ENCODE data around the gene RASGEF1B.

RASGEF1B gene

DNA sequence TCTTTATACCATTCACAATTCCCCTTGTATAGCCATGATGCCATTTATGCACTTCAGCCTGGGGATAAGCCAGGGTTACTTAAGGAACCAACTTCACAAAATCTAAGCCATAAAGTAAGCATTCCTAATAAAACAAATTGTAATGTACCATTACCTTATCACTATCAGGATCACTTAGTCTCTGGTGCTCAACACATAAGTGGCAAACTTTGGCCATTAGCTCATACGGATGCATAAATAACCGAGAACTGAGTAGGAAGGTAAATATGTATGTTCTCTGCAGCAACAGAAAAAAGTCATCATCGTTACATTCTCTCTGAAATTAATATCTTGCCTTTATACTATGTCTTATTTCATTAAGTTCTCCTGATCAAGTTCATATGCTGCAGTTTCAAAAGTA, 14.4 kb downstream of the RASGEF1B start:
- Histone ChIP-seq H3K36me3 (ENCODE audit: control insufficient read depth, insufficient read depth, low read length) (no peaks in the 10 kb centered on the region), H3K9me3 (ENCODE audit: control insufficient read depth, insufficient read depth, low read length) (no peaks in the 10 kb centered on the region), H3K9ac (ENCODE audit: low read depth, low read length) (no peak overlapping the region), H3K4me3 (ENCODE audit: low read depth, low read length) (no peak overlapping the region), H3K27me3 (ENCODE audit: control insufficient read depth, insufficient read depth, low read length) (no peaks in the 10 kb centered on the region), H3K4me1 (ENCODE audit: control insufficient read depth, insufficient read depth, low read length) (peaks cover 7% of the 10 kb centered on the region)

DNA sequence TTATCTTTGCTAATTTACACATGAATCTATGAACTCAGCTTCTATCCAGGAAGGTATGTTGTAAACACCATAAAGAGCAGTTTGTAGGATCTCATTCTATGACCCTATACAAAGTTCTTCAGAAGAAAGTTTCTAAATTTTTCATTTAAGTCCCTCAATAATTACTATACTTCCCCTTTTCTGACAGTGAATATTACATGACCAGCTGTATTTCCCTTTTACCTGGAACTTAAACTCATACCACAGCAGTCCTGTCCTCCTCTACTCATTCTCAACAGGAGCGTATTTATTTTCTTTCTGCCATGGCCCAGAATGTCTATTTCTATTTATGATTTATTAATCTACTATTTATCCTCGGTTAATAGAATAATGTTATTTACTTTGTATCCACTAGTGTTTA, 15.8 kb downstream of the RASGEF1B start:
- H3K9me3 ChIP-seq (ENCODE audit: control insufficient read depth, insufficient read depth, low read length), result no peaks in the 10 kb centered on the region
- H3K4me1 ChIP-seq (ENCODE audit: control insufficient read depth, insufficient read depth, low read length), result peaks cover 8% of the 10 kb centered on the region
- H3K4me3 ChIP-seq (ENCODE audit: low read depth, low read length), result no peak overlapping the region
- no peaks in the 10 kb centered on the region for H3K36me3 ChIP-seq (ENCODE audit: control insufficient read depth, insufficient read depth, low read length)
- H3K27me3 ChIP-seq (ENCODE audit: control insufficient read depth, insufficient read depth, low read length), result no peaks in the 10 kb centered on the region
- H3K9ac ChIP-seq (ENCODE audit: low read depth, low read length), result no peak overlapping the region

DNA sequence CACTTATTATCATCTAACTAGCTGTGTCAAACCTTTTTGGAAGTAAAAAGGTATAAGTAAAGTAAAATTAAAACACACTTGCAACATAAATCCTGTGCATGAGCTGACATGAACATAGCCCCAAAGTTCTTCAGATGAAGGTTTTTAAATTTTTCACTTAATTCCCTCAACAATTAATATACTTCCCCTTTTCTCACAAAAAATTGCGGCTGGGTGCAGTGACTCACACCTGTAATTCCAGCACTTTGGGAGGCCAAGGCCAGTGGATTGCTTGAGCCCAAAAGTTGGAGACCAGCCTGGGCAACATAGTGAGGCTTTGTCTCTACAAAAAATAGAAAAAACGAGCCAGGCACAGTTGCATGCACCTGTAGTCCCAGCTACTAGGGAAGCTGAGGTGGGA, 16.8 kb downstream of the RASGEF1B start:
- H3K27me3 ChIP-seq (ENCODE audit: control insufficient read depth, insufficient read depth, low read length), result no peaks in the 10 kb centered on the region
- no peaks in the 10 kb centered on the region for H3K36me3 ChIP-seq (ENCODE audit: control insufficient read depth, insufficient read depth, low read length)
- no peaks in the 10 kb centered on the region for H3K9me3 ChIP-seq (ENCODE audit: control insufficient read depth, insufficient read depth, low read length)
- H3K9ac ChIP-seq (ENCODE audit: low read depth, low read length), result no peak overlapping the region
- H3K4me3 ChIP-seq (ENCODE audit: low read depth, low read length), result no peak overlapping the region
- peaks cover 8% of the 10 kb centered on the region for H3K4me1 ChIP-seq (ENCODE audit: control insufficient read depth, insufficient read depth, low read length)

GRCh38 chr4:81454499-81454898, 17.2 kb downstream of the RASGEF1B start:
- Histone ChIP-seq H3K9ac (ENCODE audit: low read depth, low read length) (no peak overlapping the region), H3K36me3 (ENCODE audit: control insufficient read depth, insufficient read depth, low read length) (no peaks in the 10 kb centered on the region)

DNA sequence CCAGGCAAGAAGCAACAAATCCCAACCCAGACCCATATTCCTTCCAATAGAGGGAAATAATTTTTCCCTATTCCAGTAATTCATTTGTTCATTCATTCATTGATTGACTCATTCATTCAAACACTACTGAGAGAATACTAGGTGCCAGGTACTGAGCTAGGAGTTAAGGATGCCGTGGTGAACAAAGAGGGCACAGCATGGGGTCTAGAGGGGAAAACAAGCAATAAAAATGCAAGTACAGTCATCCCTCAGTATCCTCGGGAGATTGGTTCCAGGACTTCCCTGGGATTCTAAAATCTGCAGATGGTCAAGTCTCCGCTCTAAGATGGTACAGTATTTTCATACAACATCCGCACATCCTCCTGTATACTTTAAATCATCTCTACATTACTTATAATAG, 18.7 kb downstream of the RASGEF1B start:
- H3K4me1 ChIP-seq (ENCODE audit: control insufficient read depth, insufficient read depth, low read length), result peaks cover 8% of the 10 kb centered on the region
- H3K27me3 ChIP-seq (ENCODE audit: control insufficient read depth, insufficient read depth, low read length), result no peaks in the 10 kb centered on the region
- no peak overlapping the region for H3K4me3 ChIP-seq (ENCODE audit: low read depth, low read length)
- no peaks in the 10 kb centered on the region for H3K9me3 ChIP-seq (ENCODE audit: control insufficient read depth, insufficient read depth, low read length)
- H3K36me3 ChIP-seq (ENCODE audit: control insufficient read depth, insufficient read depth, low read length), result no peaks in the 10 kb centered on the region
- H3K9ac ChIP-seq (ENCODE audit: low read depth, low read length), result no peak overlapping the region

More at GRCh38 chr4:81454499-81454898, 17.2 kb downstream of the RASGEF1B start:
- no peaks in the 10 kb centered on the region for H3K9me3 ChIP-seq (ENCODE audit: control insufficient read depth, insufficient read depth, low read length)
- H3K4me3 ChIP-seq (ENCODE audit: low read depth, low read length), result no peak overlapping the region
- peaks cover 8% of the 10 kb centered on the region for H3K4me1 ChIP-seq (ENCODE audit: control insufficient read depth, insufficient read depth, low read length)
- H3K27me3 ChIP-seq (ENCODE audit: control insufficient read depth, insufficient read depth, low read length), result no peaks in the 10 kb centered on the region

GRCh38 chr4:81452452-81453006, 19.2 kb downstream of the RASGEF1B start:
- Histone ChIP-seq H3K36me3 (ENCODE audit: control insufficient read depth, insufficient read depth, low read length) (no peaks in the 10 kb centered on the region), H3K9me3 (ENCODE audit: control insufficient read depth, insufficient read depth, low read length) (no peaks in the 10 kb centered on the region), H3K4me1 (ENCODE audit: control insufficient read depth, insufficient read depth, low read length) (peaks cover 11% of the 10 kb centered on the region), H3K27me3 (ENCODE audit: control insufficient read depth, insufficient read depth, low read length) (no peaks in the 10 kb centered on the region), H3K4me3 (ENCODE audit: low read depth, low read length) (no peak overlapping the region), H3K9ac (ENCODE audit: low read depth, low read length) (no peak overlapping the region)

GRCh38 chr4:81449015-81449414, 22.7 kb downstream of the RASGEF1B start:
- Histone ChIP-seq H3K4me3 (ENCODE audit: low read depth, low read length) (no peak overlapping the region), H3K27me3 (ENCODE audit: control insufficient read depth, insufficient read depth, low read length) (no peaks in the 10 kb centered on the region), H3K36me3 (ENCODE audit: control insufficient read depth, insufficient read depth, low read length) (no peaks in the 10 kb centered on the region), H3K9me3 (ENCODE audit: control insufficient read depth, insufficient read depth, low read length) (no peaks in the 10 kb centered on the region), H3K9ac (ENCODE audit: low read depth, low read length) (no peak overlapping the region), H3K4me1 (ENCODE audit: control insufficient read depth, insufficient read depth, low read length) (peaks cover 13% of the 10 kb centered on the region)

- Histone ChIP-seq H3K9ac (ENCODE audit: low read depth, low read length) (no peak overlapping the region), H3K4me3 (ENCODE audit: low read depth, low read length) (no peak overlapping the region), H3K36me3 (ENCODE audit: control insufficient read depth, insufficient read depth, low read length) (no peaks in the 10 kb centered on the region), H3K27me3 (ENCODE audit: control insufficient read depth, insufficient read depth, low read length) (no peaks in the 10 kb centered on the region), H3K9me3 (ENCODE audit: control insufficient read depth, insufficient read depth, low read length) (no peaks in the 10 kb centered on the region), H3K4me1 (ENCODE audit: control insufficient read depth, insufficient read depth, low read length) (peaks cover 8% of the 10 kb centered on the region)
Observed at GRCh38 chr4:81447566-81448229, 24.0 kb downstream of the RASGEF1B start.

DNA sequence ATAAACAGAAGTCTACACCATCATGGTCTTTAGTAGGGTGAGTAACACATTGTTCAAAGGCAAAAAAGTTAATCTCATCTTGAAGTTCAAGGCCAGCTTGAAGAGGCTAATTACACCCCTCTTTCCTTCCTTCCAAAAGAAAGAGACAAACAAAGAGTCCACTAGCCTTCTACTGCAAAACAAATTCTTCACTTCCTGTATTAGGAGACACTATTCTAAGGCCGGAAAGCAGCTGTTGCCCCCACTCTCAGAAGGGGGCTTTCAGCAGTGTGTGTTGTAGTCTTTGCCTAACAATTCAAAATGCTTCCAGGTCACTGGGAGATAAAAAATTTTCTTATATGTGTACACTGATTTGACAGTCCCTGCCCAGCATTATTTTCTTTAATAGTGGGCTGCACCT, 25.1 kb downstream of the RASGEF1B start:
- no peak overlapping the region for H3K4me3 ChIP-seq (ENCODE audit: low read depth, low read length)
- no peak overlapping the region for H3K9ac ChIP-seq (ENCODE audit: low read depth, low read length)
- peaks cover 4% of the 10 kb centered on the region for H3K4me1 ChIP-seq (ENCODE audit: control insufficient read depth, insufficient read depth, low read length)
- no peaks in the 10 kb centered on the region for H3K36me3 ChIP-seq (ENCODE audit: control insufficient read depth, insufficient read depth, low read length)
- no peaks in the 10 kb centered on the region for H3K9me3 ChIP-seq (ENCODE audit: control insufficient read depth, insufficient read depth, low read length)
- H3K27me3 ChIP-seq (ENCODE audit: control insufficient read depth, insufficient read depth, low read length), result no peaks in the 10 kb centered on the region

DNA sequence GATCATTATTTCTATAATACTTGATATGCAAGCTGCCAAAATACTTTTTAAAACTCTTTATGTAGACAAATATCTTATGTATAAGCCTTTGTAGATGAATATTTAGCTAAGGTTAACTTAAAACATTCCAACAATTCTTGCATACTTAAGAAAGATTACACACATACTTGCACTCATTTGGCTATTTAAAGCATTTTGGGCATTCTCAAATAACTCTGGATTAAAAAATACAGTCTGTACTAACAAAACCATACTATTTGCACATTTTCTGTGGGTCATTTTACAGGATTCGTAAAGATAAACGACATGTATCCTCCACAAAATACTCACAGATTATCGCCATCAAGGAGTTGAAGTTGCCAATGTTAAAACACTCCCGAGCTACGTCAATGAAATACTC, 26.5 kb downstream of the RASGEF1B start:
- no peaks in the 10 kb centered on the region for H3K36me3 ChIP-seq (ENCODE audit: control insufficient read depth, insufficient read depth, low read length)
- H3K4me3 ChIP-seq (ENCODE audit: low read depth, low read length), result no peak overlapping the region
- no peak overlapping the region for H3K9ac ChIP-seq (ENCODE audit: low read depth, low read length)
- peaks cover 4% of the 10 kb centered on the region for H3K4me1 ChIP-seq (ENCODE audit: control insufficient read depth, insufficient read depth, low read length)
- no peaks in the 10 kb centered on the region for H3K9me3 ChIP-seq (ENCODE audit: control insufficient read depth, insufficient read depth, low read length)
- H3K27me3 ChIP-seq (ENCODE audit: control insufficient read depth, insufficient read depth, low read length), result no peaks in the 10 kb centered on the region

- Histone ChIP-seq H3K36me3 (ENCODE audit: control insufficient read depth, insufficient read depth, low read length) (no peaks in the 10 kb centered on the region), H3K4me1 (ENCODE audit: control insufficient read depth, insufficient read depth, low read length) (peaks cover 2% of the 10 kb centered on the region), H3K9ac (ENCODE audit: low read depth, low read length) (no peak overlapping the region), H3K4me3 (ENCODE audit: low read depth, low read length) (no peak overlapping the region), H3K27me3 (ENCODE audit: control insufficient read depth, insufficient read depth, low read length) (no peaks in the 10 kb centered on the region), H3K9me3 (ENCODE audit: control insufficient read depth, insufficient read depth, low read length) (no peaks in the 10 kb centered on the region)
Observed at GRCh38 chr4:81442484-81443085, 29.1 kb downstream of the RASGEF1B start.

- H3K36me3 ChIP-seq (ENCODE audit: control insufficient read depth, insufficient read depth, low read length), result no peaks in the 10 kb centered on the region
- no peaks in the 10 kb centered on the region for H3K9me3 ChIP-seq (ENCODE audit: control insufficient read depth, insufficient read depth, low read length)
- H3K4me1 ChIP-seq (ENCODE audit: control insufficient read depth, insufficient read depth, low read length), result no peaks in the 10 kb centered on the region
- H3K4me3 ChIP-seq (ENCODE audit: low read depth, low read length), result no peak overlapping the region
- H3K9ac ChIP-seq (ENCODE audit: low read depth, low read length), result no peak overlapping the region
- H3K27me3 ChIP-seq (ENCODE audit: control insufficient read depth, insufficient read depth, low read length), result no peaks in the 10 kb centered on the region
Observed at GRCh38 chr4:81440949-81441348, 30.8 kb downstream of the RASGEF1B start.

Measured in iPS-15b (cell line).